SK-N-SH treated with all-trans-retinoic acid at 6 μM for 48 hours (cell line): ENCODE data around the gene ARHGAP24.

Source experiments
- ATAC-seq: fragments of 200-7000 bp; cut with Tn5 transposase; 3 replicates; pipeline ENCODE4 v1.9.1; 2020; ENCODE audit warnings: mild to moderate bottlenecking, moderate library complexity
- ARNTL ChIP-seq: fragments of 450-650 bp; formaldehyde crosslinking; IDR thresholded peaks from 2 replicates; pipeline ENCODE4 v1.5.0; 2020; ENCODE audit warnings: low read depth, mild to moderate bottlenecking, moderate library complexity, borderline replicate concordance
- BACH2 ChIP-seq: fragments of 250-450 bp; sonication (Bioruptor Pico); IDR thresholded peaks from 2 replicates; pipeline ENCODE4 v1.9.0; 2021; ENCODE audit warnings: mild to moderate bottlenecking, borderline replicate concordance
- CREB5 ChIP-seq: fragments of 250-450 bp; sonication (Bioruptor Pico); IDR thresholded peaks from 2 replicates; pipeline ENCODE4 v1.5.1; 2020; ENCODE audit warnings: low read depth, mild to moderate bottlenecking, moderate library complexity
- CSDC2 ChIP-seq: fragments of 250-450 bp; sonication (Bioruptor Pico); IDR thresholded peaks from 2 replicates; pipeline ENCODE4 v1.5.0; 2020; ENCODE audit warnings: mild to moderate bottlenecking, moderate library complexity
- CSRNP3 ChIP-seq: fragments of 250-450 bp; sonication (Bioruptor Pico); IDR thresholded peaks from 2 replicates; pipeline ENCODE4 v1.5.1; 2021; ENCODE audit warnings: mild to moderate bottlenecking, moderate library complexity
- GLIS3 ChIP-seq: fragments of 250-450 bp; sonication (Bioruptor Pico); IDR thresholded peaks from 2 replicates; pipeline ENCODE4 v1.5.0; 2020; ENCODE audit warnings: mild to moderate bottlenecking, moderate library complexity
- ISL1 ChIP-seq: fragments of 250-450 bp; sonication (Bioruptor Pico); IDR thresholded peaks from 2 replicates; pipeline ENCODE4 v2.1.2; 2022; ENCODE audit warnings: mild to moderate bottlenecking, moderate library complexity
- OSR1 ChIP-seq: fragments of 250-450 bp; sonication (Bioruptor Pico); IDR thresholded peaks from 2 replicates; pipeline ENCODE4 v1.8.0; 2022; ENCODE audit warnings: moderate library complexity, mild to moderate bottlenecking, inconsistent platforms
- PATZ1 ChIP-seq: fragments of 250-450 bp; sonication (Bioruptor Pico); IDR thresholded peaks from 2 replicates; pipeline ENCODE4 v1.8.0; 2020; ENCODE audit warnings: mild to moderate bottlenecking, moderate library complexity, borderline replicate concordance
- POU6F1 ChIP-seq: fragments of 250-450 bp; sonication (Bioruptor Pico); IDR thresholded peaks from 2 replicates; pipeline ENCODE4 v1.8.0; 2021; ENCODE audit warnings: low read depth, mild to moderate bottlenecking, moderate library complexity, borderline replicate concordance
- PPARA ChIP-seq: fragments of 250-450 bp; sonication (Bioruptor Pico); IDR thresholded peaks from 2 replicates; pipeline ENCODE4 v1.5.0; 2020; ENCODE audit warnings: mild to moderate bottlenecking, borderline replicate concordance
- RARB ChIP-seq: fragments of 250-450 bp; sonication (Bioruptor Pico); IDR thresholded peaks from 2 replicates; pipeline ENCODE4 v1.8.0; 2021; ENCODE audit warnings: mild to moderate bottlenecking, moderate library complexity
- SNAI2 ChIP-seq: fragments of 250-450 bp; sonication (Bioruptor Pico); IDR thresholded peaks from 2 replicates; pipeline ENCODE4 v1.5.0; 2020; ENCODE audit warnings: mild to moderate bottlenecking, moderate library complexity
- TCF4 ChIP-seq: fragments of 250-450 bp; sonication (Bioruptor Pico); IDR thresholded peaks from 2 replicates; pipeline ENCODE4 v1.8.0; 2021; ENCODE audit warnings: mild to moderate bottlenecking, moderate library complexity, borderline replicate concordance
- TOX ChIP-seq: fragments of 250-450 bp; sonication (Bioruptor Pico); IDR thresholded peaks from 2 replicates; pipeline ENCODE4 v1.8.0; 2021; ENCODE audit warnings: mild to moderate bottlenecking, moderate library complexity, borderline replicate concordance
- TSHZ2 ChIP-seq: fragments of 250-450 bp; sonication (Bioruptor Pico); IDR thresholded peaks from 2 replicates; pipeline ENCODE4 v1.5.0; 2020; ENCODE audit warnings: mild to moderate bottlenecking, moderate library complexity
- ZC3H10 ChIP-seq: fragments of 250-450 bp; sonication (Bioruptor Pico); IDR thresholded peaks from 2 replicates; pipeline ENCODE4 v1.5.1; 2021; ENCODE audit warnings: mild to moderate bottlenecking, moderate library complexity
- ZFP3 ChIP-seq: fragments of 250-450 bp; sonication (Bioruptor Pico); IDR thresholded peaks from 2 replicates; pipeline ENCODE4 v1.5.0; 2020; ENCODE audit warnings: mild to moderate bottlenecking, moderate library complexity
- ZNF565 ChIP-seq: fragments of 450-650 bp; formaldehyde crosslinking; conservative IDR thresholded peaks from 2 replicates; pipeline ENCODE4 v1.5.0; 2020; ENCODE audit warnings: low read depth, mild to moderate bottlenecking, moderate library complexity
- ZNF70 ChIP-seq: fragments of 450-650 bp; formaldehyde crosslinking; IDR thresholded peaks from 2 replicates; pipeline ENCODE4 v1.5.0; 2020; ENCODE audit warnings: mild to moderate bottlenecking, moderate library complexity
- ZNF8 ChIP-seq: fragments of 450-650 bp; formaldehyde crosslinking; IDR thresholded peaks from 2 replicates; pipeline ENCODE4 v1.5.0; 2020; ENCODE audit warnings: mild to moderate bottlenecking, moderate library complexity

The ARHGAP24 gene

GRCh38 chr4:85762529-85762871 is 287.6 kb downstream of the ARHGAP24 start:
- no peak for TF ChIP-seq ZNF8 (CRISPR knock-in tag)
- TF ChIP-seq ARNTL (CRISPR knock-in tag): no peak
- no peak for TF ChIP-seq CSDC2
- TF ChIP-seq TSHZ2 (CRISPR knock-in tag): no peak
- no peak for TF ChIP-seq TOX
- TF ChIP-seq ZNF70 (CRISPR knock-in tag): no peak
- TF ChIP-seq ISL1 (CRISPR knock-in tag): no peak
- TF ChIP-seq ZNF565 (CRISPR knock-in tag): no peak
- TF ChIP-seq PPARA (CRISPR knock-in tag): no peak
- no peak for TF ChIP-seq RARB (CRISPR knock-in tag)
- ATAC-seq: peak; percentile 64; the same call in 2 of the 3 replicates

- no peak for ATAC-seq
- TF ChIP-seq ZNF565 (CRISPR knock-in tag): no peak
- no peak for TF ChIP-seq TOX
- no peak for TF ChIP-seq CREB5 (CRISPR knock-in tag)
- TF ChIP-seq TCF4 (CRISPR knock-in tag): no peak
- no peak for TF ChIP-seq CSRNP3
- TF ChIP-seq PPARA (CRISPR knock-in tag): no peak
- TF ChIP-seq ZNF8 (CRISPR knock-in tag): no peak
- TF ChIP-seq GLIS3: no peak
- TF ChIP-seq CSDC2: no peak
- TF ChIP-seq ZFP3 (CRISPR knock-in tag): no peak
Measured at GRCh38 chr4:85763202-85763601, 288.3 kb downstream of the ARHGAP24 start.

GRCh38 chr4:85767649-85768048 is 292.7 kb downstream of the ARHGAP24 start:
- no peak for TF ChIP-seq ZNF70 (CRISPR knock-in tag)
- TF ChIP-seq SNAI2 (CRISPR knock-in tag): no peak
- TF ChIP-seq ARNTL (CRISPR knock-in tag): no peak
- no peak for TF ChIP-seq OSR1 (CRISPR knock-in tag)
- TF ChIP-seq PATZ1 (CRISPR knock-in tag): no peak
- no peak for TF ChIP-seq BACH2
- no peak for TF ChIP-seq ZC3H10 (CRISPR knock-in tag)
- TF ChIP-seq CSDC2: no peak
- no peak for TF ChIP-seq POU6F1 (CRISPR knock-in tag)
- TF ChIP-seq TCF4 (CRISPR knock-in tag): no peak
- no peak for TF ChIP-seq CSRNP3
- no peak for TF ChIP-seq PPARA (CRISPR knock-in tag)
- no peak for ATAC-seq
